CD14-positive monocyte (primary cell): Measurements from ENCODE around the gene KCNA1. TPM values are rescaled to one million over a fixed set of nuclear protein-coding genes. Genes with fewer than 3 reads are reported as not detected.

Experiments used
- DNase-seq, 3 donors: peaks; one replicate each; pipeline ENCODE4 v3.0.0-alpha.2; 2011 to 2022
- H2AFZ ChIP-seq: 2 replicates; pipeline ENCODE4 v1.6.0; 2012; ENCODE audit warnings: mild to moderate bottlenecking, low read depth, low read length, inconsistent platforms; ENCODE audit not compliant: insufficient read depth, poor library complexity, severe bottlenecking
- H3K27ac ChIP-seq, 2 donors: 1 replicate in 1 of 2; 2 replicates in 1 of 2; pipeline ENCODE4 v1.5.1; 2012 to 2013; ENCODE audit warnings: low read length in 2 of 2, control low read depth in 1 of 2, inconsistent platforms in 1 of 2, low read depth in 1 of 2, mild to moderate bottlenecking in 1 of 2
- H3K27me3 ChIP-seq, 2 donors: one replicate each; pipeline versions ENCODE4 v1.6.0 to v1.6.1; 2011 to 2013; ENCODE audit warnings: low read length in 2 of 2; ENCODE audit not compliant: control insufficient read depth in 2 of 2, insufficient read depth in 2 of 2
- H3K36me3 ChIP-seq, 2 donors: replicated peaks in 1 of 2; 1 replicate in 1 of 2; 2 replicates in 1 of 2; pipeline versions ENCODE4 v1.5.1 to v1.6.1; 2012 to 2013; ENCODE audit warnings: low read length in 2 of 2, control low read depth in 1 of 2, inconsistent platforms in 1 of 2, mild to moderate bottlenecking in 1 of 2; ENCODE audit not compliant: insufficient read depth in 2 of 2, control insufficient read depth in 1 of 2
- H3K4me1 ChIP-seq, 2 donors: 1 replicate in 1 of 2; 2 replicates in 1 of 2; pipeline versions ENCODE4 v1.5.1 to v1.6.1; 2012 to 2013; ENCODE audit warnings: low read length in 2 of 2, control low read depth in 1 of 2, inconsistent platforms in 1 of 2, mild to moderate bottlenecking in 1 of 2, moderate library complexity in 1 of 2; ENCODE audit not compliant: insufficient read depth in 2 of 2, control insufficient read depth in 1 of 2
- H3K4me2 ChIP-seq: replicated peaks from 2 replicates; pipeline ENCODE3; 2012; ENCODE audit warnings: low read length, moderate library complexity, mild to moderate bottlenecking; ENCODE audit not compliant: poor library complexity, severe bottlenecking; ENCODE audit errors: extremely low read depth
- H3K4me3 ChIP-seq, 3 experiments: fragments of 200-600 bp in 1 of 3; sonication (generic) in 1 of 3; replicated peaks in 1 of 3; 1 replicate in 2 of 3; 2 replicates in 1 of 3; pipeline ENCODE4 v1.5.1; 2011 to 2013; ENCODE audit warnings: low read length in 3 of 3, mild to moderate bottlenecking in 3 of 3, control low read depth in 2 of 3, low read depth in 2 of 3, inconsistent platforms in 1 of 3, moderate library complexity in 1 of 3
- H3K79me2 ChIP-seq: 2 replicates; pipeline ENCODE4 v1.6.0; 2012; ENCODE audit warnings: mild to moderate bottlenecking, control low read depth, inconsistent platforms, low read length, moderate library complexity; ENCODE audit not compliant: insufficient read depth
- H3K9ac ChIP-seq: 2 replicates; pipeline ENCODE4 v1.6.0; 2017; ENCODE audit warnings: low read length, mild to moderate bottlenecking; ENCODE audit not compliant: insufficient read depth, poor library complexity, severe bottlenecking
- H3K9me3 ChIP-seq, 2 donors: replicated peaks in 1 of 2; 1 replicate in 1 of 2; 2 replicates in 1 of 2; pipeline versions ENCODE4 v1.5.1 to v1.6.1; 2012 to 2013; ENCODE audit warnings: low read length in 2 of 2, control low read depth in 1 of 2; ENCODE audit not compliant: control insufficient read depth in 1 of 2, insufficient read depth in 1 of 2
- H4K20me1 ChIP-seq: 2 replicates; pipeline ENCODE4 v1.6.0; 2012; ENCODE audit warnings: mild to moderate bottlenecking, low read length, control low read depth, moderate library complexity; ENCODE audit not compliant: insufficient read depth
- H3K27ac Mint-ChIP-seq, 7 donors: one replicate each; pipeline ENCODE4 v1.8.0; 2020; ENCODE audit warnings: mild to moderate bottlenecking in 7 of 7, mixed read lengths in 7 of 7, moderate library complexity in 6 of 7, inconsistent platforms in 2 of 7
- H3K27me3 Mint-ChIP-seq, 3 donors: one replicate each; pipeline ENCODE4 v1.8.0; 2021 to 2022; ENCODE audit warnings: low read depth in 3 of 3, mild to moderate bottlenecking in 3 of 3, mixed read lengths in 3 of 3, moderate library complexity in 3 of 3, inconsistent platforms in 1 of 3
- H3K36me3 Mint-ChIP-seq, 2 donors: one replicate each; pipeline ENCODE4 v1.8.0; 2020; ENCODE audit warnings: mixed read lengths in 2 of 2, inconsistent platforms in 1 of 2, mild to moderate bottlenecking in 1 of 2
- H3K4me1 Mint-ChIP-seq: one replicate; pipeline ENCODE4 v1.8.0; 2020; ENCODE audit warnings: mild to moderate bottlenecking, mixed read lengths
- H3K4me3 Mint-ChIP-seq, 2 donors: one replicate each; pipeline ENCODE4 v1.8.0; 2020; ENCODE audit warnings: mild to moderate bottlenecking in 2 of 2, mixed read lengths in 2 of 2, moderate library complexity in 1 of 2
- H3K9me3 Mint-ChIP-seq, 7 donors: one replicate each; pipeline ENCODE4 v1.8.0; 2020 to 2022; ENCODE audit warnings: mixed read lengths in 7 of 7, mild to moderate bottlenecking in 6 of 7, moderate library complexity in 6 of 7, inconsistent platforms in 2 of 7
- CTCF ChIP-seq: fragments of 200-600 bp; IDR thresholded peaks from one replicate; pipeline ENCODE4 v1.8.0; 2022; ENCODE audit warnings: antibody characterized with exemption, mild to moderate bottlenecking
- WGBS: methylation state at CpG from one replicate; pipeline ENCODE4 v1.1.5; 2013; ENCODE audit warnings: missing lambda C conversion rate; ENCODE audit not compliant: insufficient coverage; 5-methylcytosine and 5-hydroxymethylcytosine counted together
- intact Hi-C, 2 donors: fragments of 100-400 bp; cut with micrococcal nuclease; formaldehyde crosslinking; loops; one replicate each; pipeline versions ENCODE4 v1.15.0 to v1.15.1; 2023
- polyA plus RNA-seq, 3 donors: library from polyadenylated mRNA; depleted of rRNA in 1 of 3; unstranded in 2 of 3; stranded (reverse) in 1 of 3; fragments of 300-500 nt in 2 of 3; fragments of >200 nt in 1 of 3; fragmentation: Illumina TruSeq in 2 of 3; gene quantifications; 1 replicate in 2 of 3; 2 replicates in 1 of 3; pipeline ENCODE4 v1.2.3, GENCODE V29; 2012 to 2021

Gene KCNA1
- polyA plus RNA-seq, 3 donors, result not detected

GRCh38 chr12:4899364-4899763 is 10.3 kb upstream of the KCNA1 start:
- H3K27me3 Mint-ChIP-seq, result peaks cover 13 to 32% (median 23%) of the 10 kb centered on the region in 3 donors
- no peak for DNase-seq
- Histone ChIP-seq H3K4me1 (no peaks in the 10 kb centered on the region), H3K4me2 (no peak overlapping the region), H2AFZ (no peak overlapping the region), H3K36me3 (no peaks in the 10 kb centered on the region), H3K4me3 (no peak overlapping the region), H3K9ac (no peak overlapping the region), H3K79me2 (no peaks in the 10 kb centered on the region), H4K20me1 (no peaks in the 10 kb centered on the region), H3K27ac (no peak overlapping the region), H3K9me3 (no peaks in the 10 kb centered on the region), H3K27me3 (peaks cover 15 to 25% of the 10 kb centered on the region in 2 donors)
- no peak for TF ChIP-seq CTCF
- no peaks in the 10 kb centered on the region for H3K36me3 Mint-ChIP-seq
- H3K4me3 Mint-ChIP-seq, result no peak overlapping the region
- WGBS, result 69% methylated on average over 4 of the region's 4 CpGs
- H3K4me1 Mint-ChIP-seq, result no peaks in the 10 kb centered on the region
- no peak overlapping the region for H3K27ac Mint-ChIP-seq
- intact Hi-C loops, result no loop called here
- H3K9me3 Mint-ChIP-seq, result no peaks in the 10 kb centered on the region

- H3K9ac ChIP-seq, result no peak overlapping the region
- H4K20me1 ChIP-seq, result no peaks in the 10 kb centered on the region
- Mint-ChIP-seq H3K27me3 (peaks cover 17 to 33% (median 21%) of the 10 kb centered on the region in 3 donors), H3K27ac (no peak overlapping the region), H3K4me3 (no peak overlapping the region), H3K9me3 (no peaks in the 10 kb centered on the region), H3K4me1 (no peaks in the 10 kb centered on the region), H3K36me3 (no peaks in the 10 kb centered on the region)
- no peaks in the 10 kb centered on the region for H3K36me3 ChIP-seq
- H2AFZ ChIP-seq, result no peak overlapping the region
- intact Hi-C loops, result no loop called here
- TF ChIP-seq CTCF, result no peak
- H3K9me3 ChIP-seq, result no peaks in the 10 kb centered on the region
- H3K4me3 ChIP-seq, result no peak overlapping the region
- H3K4me2 ChIP-seq, result no peak overlapping the region
- no peak overlapping the region for H3K27ac ChIP-seq
- 100% methylated on average over 1 of the region's 5 CpGs for WGBS
- no peak for DNase-seq
- no peaks in the 10 kb centered on the region for H3K79me2 ChIP-seq
- H3K27me3 ChIP-seq, result peaks cover 15 to 31% of the 10 kb centered on the region in 2 donors
- no peaks in the 10 kb centered on the region for H3K4me1 ChIP-seq
Measured at GRCh38 chr12:4900327-4900726, 9.4 kb upstream of the KCNA1 start.
